Adipose tissue (tissue), 3 donors: Measurements from ENCODE around the gene IRS1. TPM values are rescaled to one million over a fixed set of nuclear protein-coding genes. Genes with fewer than 3 reads are reported as not detected.

Source experiments
- H3K27ac ChIP-seq: one replicate; pipeline ENCODE4 v1.5.1; 2013; ENCODE audit warnings: low read depth, low read length
- WGBS, 3 donors: extraction: QIAGEN DNeasy Blood & Tissue Kit; methylation state at CpG; one replicate each; pipeline ENCODE4 v1.1.7; 2013; 5-methylcytosine and 5-hydroxymethylcytosine counted together
- polyA plus RNA-seq, 3 donors: library from polyadenylated mRNA; stranded (reverse); fragments of 200-250 nt; gene quantifications; one replicate each; pipeline ENCODE4 v1.2.3, GENCODE V29; 2013
- donor health status: healthy with polysubstance abuse.
- donor health status: Bipolar disorder and iron deficiency.
- donor health status: healthy.

Gene IRS1
- polyA plus RNA-seq, 3 donors: 3.7 to 17.1 (median 6.6) TPM

- no peak overlapping the region for H3K27ac ChIP-seq
- WGBS, 3 donors: 89 to 92% (median 89%) methylated on average over 4 of the region's 4 CpGs
Observed at GRCh38 chr2:226831266-226831665, 31.6 kb upstream of the IRS1 start.

GRCh38 chr2:226829721-226830631 is 30.4 kb upstream of the IRS1 start:
- WGBS, 3 donors: 84 to 90% (median 84%) methylated on average over 8 of the region's 8 CpGs
- H3K27ac ChIP-seq: no peak overlapping the region

- 65 to 67% (median 66%) methylated on average over 2 of the region's 2 CpGs for WGBS, 3 donors
- no peak overlapping the region for H3K27ac ChIP-seq
Observed at GRCh38 chr2:226828191-226828590, 28.6 kb upstream of the IRS1 start.

GRCh38 chr2:226825056-226825455 is 25.4 kb upstream of the IRS1 start:
- 49 to 83% (median 54%) methylated on average over 2 of the region's 2 CpGs for WGBS, 3 donors
- no peak overlapping the region for H3K27ac ChIP-seq

GRCh38 chr2:226818930-226819329 is 19.3 kb upstream of the IRS1 start:
- no peak overlapping the region for H3K27ac ChIP-seq
- WGBS, 3 donors: 41 to 77% (median 45%) methylated on average over 3 of the region's 3 CpGs

GRCh38 chr2:226813148-226813701 is 13.6 kb upstream of the IRS1 start:
- WGBS, 3 donors: 92 to 94% (median 94%) methylated on average over 1 of the region's 1 CpG
- no peak overlapping the region for H3K27ac ChIP-seq

GRCh38 chr2:226803410-226803809 is 3.8 kb upstream of the IRS1 start:
- 62 to 82% (median 74%) methylated on average over 1 of the region's 1 CpG for WGBS, 3 donors
- H3K27ac ChIP-seq: no peak overlapping the region

- H3K27ac ChIP-seq: no peak overlapping the region
- WGBS, 3 donors: 0 to 1% (median 1%) methylated on average over 4 of the region's 4 CpGs
Observed at GRCh38 chr2:226802573-226802972, 3.0 kb upstream of the IRS1 start.

- no peak overlapping the region for H3K27ac ChIP-seq
- WGBS, 3 donors: 3 to 18% (median 9%) methylated on average over 33 of the region's 33 CpGs
Observed at GRCh38 chr2:226800941-226801784, 1.5 kb upstream of the IRS1 start.

GRCh38 chr2:226799976-226800940 is 638 bp upstream of the IRS1 start:
- no peak overlapping the region for H3K27ac ChIP-seq
- 3 to 6% (median 6%) methylated on average over 24 to 39 of the region's 39 CpGs for WGBS, 3 donors

GRCh38 chr2:226798422-226799210 is 1.0 kb downstream of the IRS1 start:
- H3K27ac ChIP-seq: no peak overlapping the region
- 2 to 3% (median 3%) methylated on average over 67 to 80 of the region's 80 CpGs for WGBS, 3 donors

GRCh38 chr2:226797989-226798421 is 1.6 kb downstream of the IRS1 start:
- no peak overlapping the region for H3K27ac ChIP-seq
- WGBS, 3 donors: 53 to 66% (median 59%) methylated on average over 23 of the region's 23 CpGs

GRCh38 chr2:226797289-226797988 is 2.2 kb downstream of the IRS1 start:
- H3K27ac ChIP-seq: no peak overlapping the region
- 77 to 94% (median 88%) methylated on average over 49 to 50 of the region's 50 CpGs for WGBS, 3 donors

- WGBS, 3 donors: 67 to 76% (median 68%) methylated on average over 17 of the region's 17 CpGs
- H3K27ac ChIP-seq: no peak overlapping the region
Observed at GRCh38 chr2:226796840-226797288, 2.8 kb downstream of the IRS1 start.

GRCh38 chr2:226796012-226796839 is 3.4 kb downstream of the IRS1 start:
- WGBS, 3 donors: 66 to 87% (median 69%) methylated on average over 25 of the region's 25 CpGs
- H3K27ac ChIP-seq: no peak overlapping the region
